ENCODE data around the gene ZNF749.
"Not testable (repeated sequence)": the region's sequence is repeated elsewhere in the genome, so short reads cannot be mapped to it uniquely, and the experiment has no call there.

ZNF749 gene

DNA sequence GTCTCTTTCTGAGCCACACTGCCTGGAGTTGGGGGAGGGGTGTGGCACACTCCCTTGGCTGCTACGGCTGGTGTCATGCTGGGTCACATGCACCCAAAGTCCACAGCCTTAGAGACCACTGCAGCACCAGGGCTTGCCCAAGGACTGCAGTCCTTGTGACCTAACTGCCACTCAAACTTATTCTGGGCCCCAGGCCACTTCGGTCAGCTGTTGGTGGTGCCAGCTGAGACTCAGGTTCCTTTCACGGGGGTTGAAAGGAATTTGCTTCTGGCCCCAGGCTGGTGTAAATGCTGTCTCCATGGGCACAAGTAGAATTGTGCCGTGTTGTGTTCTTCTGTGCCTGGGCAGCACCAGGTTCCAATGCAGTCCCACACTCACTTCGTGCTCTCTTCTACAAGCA is 31.4 kb downstream of the ZNF749 start:
- no peak for DNase-seq (ENCODE audit: low spot score)

DNA sequence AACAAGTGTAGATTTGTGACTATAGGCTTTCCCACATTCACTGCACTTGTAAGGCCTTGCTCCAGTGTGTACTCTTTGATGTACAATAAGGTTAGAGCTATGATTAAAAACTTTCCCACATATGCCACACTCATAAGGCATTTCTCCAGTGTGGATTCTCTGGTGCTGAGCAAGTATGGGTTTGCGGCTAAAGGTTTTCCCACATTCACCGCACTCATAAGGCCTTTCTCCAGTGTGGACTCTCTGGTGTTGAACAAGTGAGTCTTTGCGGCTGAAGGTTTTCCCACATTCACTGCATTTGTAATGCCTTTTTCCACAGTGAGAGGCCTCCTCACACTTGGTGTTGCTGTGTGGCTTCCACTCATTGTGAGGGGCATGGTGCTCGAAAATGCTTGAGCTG is 38.5 kb downstream of the ZNF749 start:
- no peak for DNase-seq (ENCODE audit: low spot score)

DNA sequence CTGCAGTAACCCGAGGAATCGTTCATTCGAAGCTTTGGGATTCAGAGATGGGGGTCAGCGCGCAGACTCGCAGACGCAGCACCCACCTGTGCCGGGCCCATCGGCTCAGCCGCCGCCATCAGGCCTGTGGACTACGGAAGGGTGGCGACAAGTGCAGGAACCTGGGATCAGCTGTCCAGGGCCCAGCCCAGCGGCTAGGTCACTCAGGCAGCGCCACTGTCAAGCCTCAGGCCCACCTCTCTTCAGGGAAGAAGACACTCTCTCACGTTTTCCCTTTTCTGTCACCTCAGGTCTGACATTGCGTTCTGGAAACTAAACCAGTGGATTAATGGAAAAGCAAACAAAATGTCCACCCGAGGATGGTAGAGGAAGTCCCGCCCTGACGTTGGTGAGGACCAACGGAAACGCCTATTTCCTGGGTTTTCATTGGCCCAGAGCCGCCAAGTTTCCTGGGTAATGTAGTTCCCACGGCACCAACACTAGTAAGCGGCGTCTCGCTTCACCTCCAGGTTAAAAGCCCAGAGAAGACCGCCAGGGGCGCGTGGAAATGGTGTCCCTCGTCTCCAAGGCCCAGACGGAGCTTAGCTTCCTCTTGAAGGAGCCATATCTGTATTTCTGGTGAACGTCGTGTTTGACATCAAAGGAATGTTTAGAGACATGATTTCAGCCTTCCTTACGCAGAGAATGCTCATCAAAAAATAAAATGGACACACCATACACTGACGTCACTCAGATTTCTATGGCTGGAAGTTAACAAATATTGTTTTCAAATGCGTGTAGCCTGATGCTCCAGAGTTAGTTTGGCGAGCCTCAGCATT is 42.3 kb downstream of the ZNF749 start, which contains the start of gene ZNF772:
TSS of gene ZNF772 (minus strand) at position 376 of the 818 bp plus-strand sequence. CDS start at position 119, 257 bp downstream.
- peak; percentile 97 for DNase-seq (ENCODE audit: low spot score)

DNA sequence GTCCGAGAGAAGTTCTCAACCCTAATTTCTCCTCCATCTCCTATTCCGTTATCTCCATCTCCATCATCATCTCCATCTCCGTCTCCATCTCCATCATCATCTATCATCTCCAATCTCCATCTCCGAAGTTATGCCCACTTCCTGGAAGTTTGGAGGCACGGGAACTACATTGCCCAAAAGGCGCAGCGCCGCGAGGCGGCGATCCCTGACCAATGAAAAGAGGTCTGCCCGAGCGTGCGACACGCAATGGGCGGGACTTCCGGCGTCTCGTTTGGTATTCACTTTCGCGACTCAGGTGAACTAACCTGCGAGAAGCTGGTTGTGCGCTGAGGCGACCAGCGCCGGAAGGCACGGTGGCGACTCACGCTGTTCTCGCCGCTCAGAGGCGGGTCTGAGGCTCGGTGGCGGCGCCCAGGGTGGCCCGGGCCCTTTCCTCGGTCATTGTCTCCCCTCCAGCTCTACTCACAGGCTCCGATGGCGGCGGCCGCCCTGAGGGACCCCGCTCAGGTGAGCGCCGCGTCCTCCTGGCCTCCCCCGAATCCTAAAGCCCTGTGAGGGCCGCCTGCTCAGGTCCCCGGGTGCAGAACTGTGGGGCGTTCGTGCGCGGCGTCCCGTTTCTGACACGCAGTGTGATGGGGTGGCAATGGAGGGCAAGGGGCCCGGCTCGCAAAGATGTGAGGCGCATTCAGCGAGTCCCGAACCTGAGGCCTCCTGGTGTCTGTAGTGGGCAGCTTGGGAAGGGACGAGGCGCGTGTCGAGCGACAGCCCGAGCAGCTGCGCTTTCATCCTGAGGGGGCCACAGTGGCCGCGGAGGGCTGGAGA is 52.6 kb downstream of the ZNF749 start, which contains the start of gene ZNF419:
TSS of gene ZNF419 (plus strand) at position 274 of the 822 bp plus-strand sequence. CDS start at position 475, 201 bp downstream.
- DNase-seq (ENCODE audit: low spot score): peak; percentile 94

DNA sequence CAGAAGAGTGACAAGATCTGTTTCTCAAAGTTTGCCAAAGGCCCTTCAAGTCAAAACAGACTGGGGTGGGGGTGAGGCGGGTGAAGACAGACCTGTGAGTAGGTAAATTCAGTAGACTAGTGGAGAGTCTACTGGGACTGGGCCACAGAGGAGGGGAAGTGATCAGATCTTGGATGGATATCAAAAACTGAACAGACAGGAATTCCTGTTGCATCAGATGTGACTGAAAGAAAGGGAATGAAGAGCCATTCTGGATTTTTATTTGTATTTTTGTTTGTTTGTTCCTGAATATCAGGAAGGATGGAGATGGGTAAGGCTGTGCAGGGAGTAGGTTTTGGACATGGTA is 53.1 kb downstream of the ZNF749 start:
- DNase-seq (ENCODE audit: low spot score): not testable (repeated sequence)
